T-cell (primary cell): ENCODE measurements around the gene PDCD11. TPM values are rescaled to one million over a fixed set of nuclear protein-coding genes. Genes with fewer than 3 reads are reported as not detected.

ENCODE experiments used
- ATAC-seq, 4 experiments: fragments of 200-7000 bp in 3 of 4; fragments of 150-1000 bp in 1 of 4; cut with Tn5 transposase; replicated peaks in 1 of 4; 1 replicate in 3 of 4; 2 replicates in 1 of 4; pipeline ENCODE4 v1.10.0; 2021; ENCODE audit warnings: moderate library complexity in 3 of 4, mild to moderate bottlenecking in 2 of 4, moderate number of reproducible peaks in 1 of 4
- CTCF ChIA-PET, 2 donors: fragments of 300-600 bp; sonication (Branson Sonifier 250); formaldehyde crosslinking; loops; one replicate each; lab custom pipeline; 2022; ENCODE audit warnings: antibody characterized with exemption in 2 of 2; lab: Charles Lee
- POLR2A ChIA-PET, 2 donors: fragments of 300-600 bp; sonication (Branson Sonifier 250); formaldehyde crosslinking; loops; one replicate each; lab custom pipeline; 2022; ENCODE audit warnings: antibody characterized with exemption in 2 of 2; lab: Charles Lee
- DNase-seq, 35 experiments: peaks; one replicate each; pipeline versions ENCODE4 v3.0.0 to v3.0.0-alpha.2; 2013 to 2023
- H3K27ac ChIP-seq: one replicate; pipeline ENCODE4 v1.5.1; 2013; ENCODE audit warnings: low read length
- H3K27me3 ChIP-seq, 2 experiments: replicated peaks in 1 of 2; 1 replicate in 1 of 2; 2 replicates in 1 of 2; pipeline versions ENCODE4 v1.6.1 to v1.7.0; 2013; ENCODE audit warnings: low read length in 1 of 2, mixed read lengths in 1 of 2; ENCODE audit not compliant: control insufficient read depth in 2 of 2, insufficient read depth in 2 of 2; ENCODE audit errors: extremely low read depth in 1 of 2
- H3K36me3 ChIP-seq, 2 donors: 1 replicate in 1 of 2; 2 replicates in 1 of 2; pipeline versions ENCODE4 v1.6.1 to v1.7.0; 2013; ENCODE audit warnings: low read length in 1 of 2; ENCODE audit not compliant: control insufficient read depth in 2 of 2, insufficient read depth in 1 of 2; ENCODE audit errors: extremely low read depth in 1 of 2
- H3K4me1 ChIP-seq, 2 experiments: 1 replicate in 1 of 2; 2 replicates in 1 of 2; pipeline versions ENCODE4 v1.6.1 to v1.7.0; 2013; ENCODE audit warnings: low read length in 2 of 2, mixed read lengths in 1 of 2; ENCODE audit not compliant: insufficient read depth in 2 of 2, control insufficient read depth in 1 of 2; ENCODE audit errors: extremely low read depth in 1 of 2
- H3K4me3 ChIP-seq, 2 donors: 1 replicate in 1 of 2; 2 replicates in 1 of 2; pipeline versions ENCODE4 v1.5.1 to v1.7.0; 2013; ENCODE audit warnings: mild to moderate bottlenecking in 2 of 2, low read length in 1 of 2, moderate library complexity in 1 of 2; ENCODE audit not compliant: control insufficient read depth in 1 of 2; ENCODE audit errors: extremely low read depth in 1 of 2
- H3K9me3 ChIP-seq: 2 replicates; pipeline ENCODE4 v1.7.0; 2013
- H3K27ac Mint-ChIP-seq, 2 donors: one replicate each; pipeline ENCODE4 v1.8.0; 2020 to 2021; ENCODE audit warnings: mild to moderate bottlenecking in 2 of 2, mixed read lengths in 2 of 2
- H3K27me3 Mint-ChIP-seq, 2 donors: one replicate each; pipeline ENCODE4 v1.8.0; 2021 to 2022; ENCODE audit warnings: mixed read lengths in 2 of 2
- H3K36me3 Mint-ChIP-seq: one replicate; pipeline ENCODE4 v1.8.0; 2021; ENCODE audit warnings: mixed read lengths
- H3K4me1 Mint-ChIP-seq, 3 donors: one replicate each; pipeline ENCODE4 v1.8.0; 2020 to 2022; ENCODE audit warnings: mixed read lengths in 3 of 3, mild to moderate bottlenecking in 1 of 3
- H3K4me3 Mint-ChIP-seq, 3 donors: one replicate each; pipeline ENCODE4 v1.8.0; 2020 to 2022; ENCODE audit warnings: mild to moderate bottlenecking in 3 of 3, mixed read lengths in 3 of 3, moderate library complexity in 3 of 3
- H3K9me3 Mint-ChIP-seq, 3 donors: one replicate each; pipeline ENCODE4 v1.8.0; 2020 to 2022; ENCODE audit warnings: mixed read lengths in 3 of 3
- WGBS: methylation state at CpG from one replicate; pipeline ENCODE4 v1.1.5; 2013; ENCODE audit warnings: missing lambda C conversion rate; ENCODE audit not compliant: insufficient coverage; 5-methylcytosine and 5-hydroxymethylcytosine counted together
- total RNA-seq, 35 experiments: library from RNA in 6 of 35; stranded (reverse) in 6 of 35; fragments of 120-200 nt in 1 of 35; gene quantifications; one replicate each; pipeline versions ENCODE4 v1.2.1 to v1.2.4 and lab custom pipeline; 2013 to 2026

PDCD11 gene
- total RNA-seq, 5 donors from 2014 or later (not counting 1 experiment from before 2014, with no cell fraction given) = 24.0 to 53.3 (median 45.2) TPM

- Histone ChIP-seq H3K4me3 (no peak overlapping the region), H3K36me3 (peaks cover 7 to 79% of the 10 kb centered on the region in 2 donors), H3K27ac (no peak overlapping the region), H3K9me3 (no peaks in the 10 kb centered on the region), H3K27me3 (no peaks in the 10 kb centered on the region), H3K4me1 (peaks cover 0 to 3% of the 10 kb centered on the region in 2 experiments)
- no peak for DNase-seq
- ChIA-PET CTCF (no interaction called here), POLR2A (no interaction called here)
- 98% methylated on average over 4 of the region's 5 CpGs for WGBS
- H3K9me3 Mint-ChIP-seq = no peaks in the 10 kb centered on the region
- no peak overlapping the region for H3K4me3 Mint-ChIP-seq
- no peak for ATAC-seq
- H3K27me3 Mint-ChIP-seq = no peaks in the 10 kb centered on the region
- peaks cover 6 to 12% (median 7%) of the 10 kb centered on the region in 3 donors for H3K4me1 Mint-ChIP-seq
- H3K27ac Mint-ChIP-seq = no peak overlapping the region
- peaks cover 69% of the 10 kb centered on the region for H3K36me3 Mint-ChIP-seq
Observed at GRCh38 chr10:103423748-103424147, 27.3 kb downstream of the PDCD11 start.

GRCh38 chr10:103427866-103428265 lies 31.4 kb downstream of the PDCD11 start:
- ATAC-seq = no peak
- no peaks in the 10 kb centered on the region for H3K9me3 ChIP-seq
- no peaks in the 10 kb centered on the region for H3K27me3 ChIP-seq
- Mint-ChIP-seq H3K27ac (no peak overlapping the region), H3K27me3 (no peaks in the 10 kb centered on the region), H3K4me3 (no peak overlapping the region), H3K36me3 (peaks cover 63% of the 10 kb centered on the region), H3K4me1 (peaks cover 31 to 35% (median 34%) of the 10 kb centered on the region in 3 donors), H3K9me3 (no peaks in the 10 kb centered on the region)
- H3K36me3 ChIP-seq = peaks cover 0 to 63% of the 10 kb centered on the region in 2 donors
- WGBS = 100% methylated on average over 2 of the region's 9 CpGs
- DNase-seq = no peak
- H3K4me3 ChIP-seq = no peak overlapping the region
- ChIA-PET CTCF (no interaction called here), POLR2A (no interaction called here)
- H3K27ac ChIP-seq = no peak overlapping the region
- H3K4me1 ChIP-seq = peaks cover 4 to 18% of the 10 kb centered on the region in 2 experiments

GRCh38 chr10:103428989-103429643 lies 32.7 kb downstream of the PDCD11 start:
- DNase-seq = peak in 1 of 35 experiments; percentile 17
- Histone ChIP-seq H3K27ac (peak overlapping the region; percentile 4), H3K9me3 (no peaks in the 10 kb centered on the region), H3K27me3 (no peaks in the 10 kb centered on the region), H3K4me1 (peaks cover 4 to 18% of the 10 kb centered on the region in 2 experiments), H3K4me3 (no peak overlapping the region), H3K36me3 (peaks cover 0 to 63% of the 10 kb centered on the region in 2 donors)
- WGBS = 100% methylated on average over 3 of the region's 5 CpGs
- H3K36me3 Mint-ChIP-seq = peaks cover 57% of the 10 kb centered on the region
- POLR2A ChIA-PET = no interaction called here
- H3K27me3 Mint-ChIP-seq = no peaks in the 10 kb centered on the region
- H3K4me1 Mint-ChIP-seq = peaks cover 31 to 35% (median 34%) of the 10 kb centered on the region in 3 donors
- CTCF ChIA-PET = interaction anchor here in 1 of 2 donors (0.8 kb wide), 1 partner anchor 54 kb away, joined by 3 read pairs; no protein-coding TSS in a partner anchor
- ATAC-seq = peak in 3 of 4 experiments; percentile 55 to 73 (median 59)
- peak overlapping the region; percentile 50 to 64 for H3K27ac Mint-ChIP-seq
- peak overlapping the region in 2 of 3 donors; percentile 3 to 67 for H3K4me3 Mint-ChIP-seq
- no peaks in the 10 kb centered on the region for H3K9me3 Mint-ChIP-seq

GRCh38 chr10:103429647-103430046 lies 33.2 kb downstream of the PDCD11 start:
- CTCF ChIA-PET = interaction anchor here in 1 of 2 donors (1.3 kb wide), 1 partner anchor 13 kb away, joined by 4 read pairs; no protein-coding TSS in a partner anchor
- peaks cover 0 to 63% of the 10 kb centered on the region in 2 donors for H3K36me3 ChIP-seq
- no peaks in the 10 kb centered on the region for H3K9me3 ChIP-seq
- Mint-ChIP-seq H3K27me3 (no peaks in the 10 kb centered on the region), H3K4me3 (peak overlapping the region in 2 of 3 donors; percentile 3 to 67), H3K36me3 (peaks cover 52% of the 10 kb centered on the region), H3K9me3 (no peaks in the 10 kb centered on the region), H3K27ac (peak overlapping the region; percentile 2 to 40), H3K4me1 (peaks cover 31 to 35% (median 34%) of the 10 kb centered on the region in 3 donors)
- POLR2A ChIA-PET = no interaction called here
- no peaks in the 10 kb centered on the region for H3K27me3 ChIP-seq
- ATAC-seq (peak; percentile 76 to 85 (median 80)), DNase-seq (peak in 10 of 35 experiments; percentile 6 to 33 (median 14))
- peak overlapping the region; percentile 4 for H3K27ac ChIP-seq
- peaks cover 4 to 18% of the 10 kb centered on the region in 2 experiments for H3K4me1 ChIP-seq
- H3K4me3 ChIP-seq = no peak overlapping the region
- 81% methylated on average over 3 of the region's 5 CpGs for WGBS

- Histone ChIP-seq H3K27ac (no peak overlapping the region), H3K27me3 (no peaks in the 10 kb centered on the region), H3K4me1 (peaks cover 4 to 18% of the 10 kb centered on the region in 2 experiments), H3K9me3 (no peaks in the 10 kb centered on the region), H3K4me3 (no peak overlapping the region), H3K36me3 (peaks cover 0 to 65% of the 10 kb centered on the region in 2 donors)
- Mint-ChIP-seq H3K4me3 (no peak overlapping the region), H3K36me3 (peaks cover 47% of the 10 kb centered on the region), H3K9me3 (no peaks in the 10 kb centered on the region), H3K4me1 (peaks cover 31 to 35% (median 34%) of the 10 kb centered on the region in 3 donors), H3K27me3 (no peaks in the 10 kb centered on the region), H3K27ac (no peak overlapping the region)
- ATAC-seq (no peak), DNase-seq (no peak)
- 94% methylated on average over 5 of the region's 8 CpGs for WGBS
- ChIA-PET POLR2A (no interaction called here), CTCF (no interaction called here)
Observed at GRCh38 chr10:103431902-103432301, 35.5 kb downstream of the PDCD11 start.

GRCh38 chr10:103433858-103434257 lies 37.4 kb downstream of the PDCD11 start:
- Histone ChIP-seq H3K4me1 (peaks cover 4 to 15% of the 10 kb centered on the region in 2 experiments), H3K27me3 (no peaks in the 10 kb centered on the region), H3K36me3 (peaks cover 4 to 69% of the 10 kb centered on the region in 2 donors), H3K9me3 (no peaks in the 10 kb centered on the region), H3K27ac (no peak overlapping the region), H3K4me3 (no peak overlapping the region)
- peaks cover 22 to 25% (median 24%) of the 10 kb centered on the region in 3 donors for H3K4me1 Mint-ChIP-seq
- peaks cover 47% of the 10 kb centered on the region for H3K36me3 Mint-ChIP-seq
- no CpG with 5 or more reads among the region's 2 CpGs for WGBS
- no peak for DNase-seq
- H3K27me3 Mint-ChIP-seq = no peaks in the 10 kb centered on the region
- no peak overlapping the region for H3K27ac Mint-ChIP-seq
- H3K9me3 Mint-ChIP-seq = no peaks in the 10 kb centered on the region
- ChIA-PET POLR2A (no interaction called here), CTCF (no interaction called here)
- ATAC-seq = no peak
- no peak overlapping the region for H3K4me3 Mint-ChIP-seq
